NCI-H187 (cell line): ENCODE results near the gene SLC13A4.

Source experiments
- DNase-seq, 2 experiments: peaks; one replicate each; lab custom pipeline; 2025; lab: John Stamatoyannopoulos, UW

The SLC13A4 gene

DNA sequence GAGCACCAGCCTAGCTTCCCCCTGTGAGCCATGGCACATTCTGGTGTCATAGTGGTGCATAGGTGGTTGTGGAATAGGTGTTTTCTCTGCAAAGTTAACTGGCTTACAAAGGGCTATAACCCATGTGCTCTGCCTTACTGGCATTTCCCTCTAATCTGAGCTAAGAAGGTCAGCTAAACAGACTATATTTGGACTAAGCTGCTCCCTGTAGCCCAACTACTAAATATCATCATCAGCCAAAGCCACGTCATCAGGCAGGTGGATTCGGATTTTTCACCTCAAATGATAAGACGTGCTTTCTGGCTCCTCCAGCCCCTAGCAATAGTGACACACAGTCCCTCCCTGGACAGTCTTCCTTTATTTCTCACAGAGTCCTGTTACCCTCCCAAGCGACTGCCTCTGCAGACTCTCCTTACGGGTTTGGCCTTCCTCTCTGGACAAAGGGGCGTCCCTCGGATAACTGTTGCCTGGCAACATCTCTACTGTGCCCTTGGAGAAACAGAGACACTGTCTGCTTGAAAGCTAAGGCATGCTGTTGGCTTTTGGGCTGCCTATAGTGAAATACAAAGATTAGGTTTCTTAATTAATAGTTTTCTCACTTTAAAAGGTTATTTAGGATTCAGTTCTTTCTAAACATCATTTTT, 9.1 kb downstream of the SLC13A4 start:
- no peak for DNase-seq

DNA sequence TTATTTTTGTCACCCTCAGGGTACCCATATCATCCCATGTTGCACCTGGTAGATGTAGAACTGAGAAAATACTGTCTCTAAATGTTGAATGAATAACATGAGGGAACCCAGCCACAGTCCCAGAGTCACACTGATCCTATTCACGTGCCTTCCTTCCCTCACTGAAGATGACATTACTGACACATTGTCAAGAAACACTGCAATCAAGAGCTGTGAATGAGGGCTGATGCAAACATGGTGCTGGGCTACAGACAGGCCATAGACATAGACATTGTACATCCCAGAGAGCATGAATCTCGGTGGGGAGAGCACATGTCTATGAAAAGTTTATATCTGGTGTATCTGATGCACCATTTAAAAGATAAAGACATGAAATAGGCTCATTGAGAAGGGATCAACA, 9.8 kb downstream of the SLC13A4 start:
- no peak for DNase-seq

DNA sequence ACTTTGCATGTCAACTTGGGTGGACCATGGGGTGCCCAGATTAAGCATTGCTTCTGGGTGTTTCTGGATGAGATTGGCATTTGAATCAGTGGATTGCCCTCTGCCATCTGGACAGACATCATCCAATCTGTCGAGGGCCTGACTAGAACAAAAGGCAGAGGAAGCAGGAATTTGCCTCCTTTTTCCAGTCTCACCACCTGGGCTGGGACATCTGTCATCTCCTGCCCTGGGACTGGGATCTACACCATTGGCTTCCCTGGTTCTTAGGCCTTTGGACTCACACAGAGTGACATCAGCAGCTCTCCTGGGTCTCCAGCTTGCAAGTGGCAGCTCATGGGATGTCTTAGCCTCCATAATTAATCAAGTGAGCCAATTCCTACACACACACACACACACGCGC, 10.3 kb downstream of the SLC13A4 start:
- no peak for DNase-seq

DNA sequence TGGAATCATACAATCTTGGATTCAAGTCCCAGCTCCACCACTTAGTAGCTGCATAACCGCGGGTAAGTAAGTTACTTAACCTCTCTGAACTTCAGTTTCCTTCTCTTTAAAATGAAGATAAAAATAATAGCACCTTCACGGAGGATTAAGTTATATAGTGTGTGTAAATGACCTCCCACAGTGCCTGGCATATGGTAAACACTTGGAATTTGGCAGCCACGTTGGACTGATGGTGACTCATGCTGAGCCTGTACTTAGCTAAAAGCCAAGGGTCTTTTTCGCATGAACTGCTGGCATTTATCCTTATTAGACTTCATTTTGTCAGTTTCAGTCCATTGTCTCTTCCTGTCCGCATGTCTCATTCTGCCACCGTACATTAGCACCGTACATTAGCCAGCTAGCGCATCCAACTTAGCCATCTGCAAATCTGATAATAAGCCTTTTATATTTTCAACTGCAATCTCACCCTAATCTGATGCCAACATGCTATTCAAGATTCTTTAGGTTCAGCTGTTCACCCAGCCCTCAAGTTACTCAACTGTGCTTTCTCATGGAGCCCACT, 11.2 kb downstream of the SLC13A4 start:
- DNase-seq: no peak

DNA sequence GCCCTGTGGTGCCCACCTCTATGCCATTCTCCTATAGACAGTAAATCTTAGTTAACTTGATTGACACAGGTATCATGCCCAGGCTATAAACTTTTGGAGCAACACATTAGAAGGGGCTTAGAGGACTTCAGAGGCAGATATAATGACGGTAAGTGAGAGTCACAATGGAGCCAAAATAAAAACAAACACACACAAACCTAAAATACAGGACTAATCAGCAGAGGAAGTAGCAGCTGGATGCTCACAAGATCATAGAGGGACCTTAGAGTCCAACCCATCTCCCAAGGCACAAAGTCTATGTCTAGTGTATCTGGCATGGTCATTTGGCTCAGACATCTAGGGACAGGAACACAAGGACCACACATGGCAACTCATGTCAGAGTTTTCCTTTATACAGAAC, 12.3 kb downstream of the SLC13A4 start:
- no peak for DNase-seq

DNA sequence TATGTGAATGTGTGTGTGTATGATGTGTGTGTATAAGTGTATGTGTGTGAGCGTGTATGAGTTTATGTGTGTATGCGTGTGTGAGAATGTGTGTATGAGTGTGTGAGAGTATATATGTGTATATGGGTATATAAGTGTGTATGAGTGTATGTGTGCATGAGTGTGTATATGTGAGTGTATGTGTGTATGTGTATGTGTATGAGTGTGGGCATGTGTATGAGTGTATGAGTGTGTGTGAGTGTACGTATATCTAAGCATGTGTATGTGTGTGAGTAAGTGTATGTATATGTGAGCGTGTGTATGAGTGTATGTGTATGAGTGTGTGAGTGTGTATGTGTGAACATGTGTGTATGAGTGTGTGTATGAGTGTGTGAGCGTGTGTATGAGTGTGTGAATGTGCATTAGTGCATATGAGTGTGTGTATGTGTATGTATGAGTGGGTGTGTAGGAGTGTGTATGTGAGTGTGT, 12.9 kb downstream of the SLC13A4 start:
- DNase-seq: no peak

DNA sequence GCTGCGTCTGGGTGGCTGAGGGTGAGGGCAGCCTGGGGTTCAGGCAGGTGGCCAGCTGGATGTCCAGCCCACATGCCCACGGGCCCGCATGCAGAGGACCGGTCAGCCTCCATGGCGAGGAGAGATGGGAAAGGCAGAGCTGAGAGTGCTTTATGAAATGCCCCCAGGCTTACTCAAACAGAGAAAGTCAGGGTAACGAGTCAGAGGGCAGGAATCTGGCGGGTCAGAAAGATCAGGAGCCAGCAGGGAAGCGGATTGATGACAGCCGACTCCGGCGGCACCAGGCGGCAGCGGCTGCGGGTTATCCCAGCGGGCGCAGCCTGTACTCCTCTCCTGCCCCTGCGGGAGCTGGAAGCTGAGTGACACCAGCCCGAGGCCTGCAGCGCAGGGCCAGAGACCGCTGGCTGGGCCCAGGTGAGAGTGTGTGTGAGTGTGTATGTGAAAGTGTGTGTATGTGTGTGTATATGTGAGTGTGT, 13.4 kb downstream of the SLC13A4 start:
- DNase-seq: no peak

DNA sequence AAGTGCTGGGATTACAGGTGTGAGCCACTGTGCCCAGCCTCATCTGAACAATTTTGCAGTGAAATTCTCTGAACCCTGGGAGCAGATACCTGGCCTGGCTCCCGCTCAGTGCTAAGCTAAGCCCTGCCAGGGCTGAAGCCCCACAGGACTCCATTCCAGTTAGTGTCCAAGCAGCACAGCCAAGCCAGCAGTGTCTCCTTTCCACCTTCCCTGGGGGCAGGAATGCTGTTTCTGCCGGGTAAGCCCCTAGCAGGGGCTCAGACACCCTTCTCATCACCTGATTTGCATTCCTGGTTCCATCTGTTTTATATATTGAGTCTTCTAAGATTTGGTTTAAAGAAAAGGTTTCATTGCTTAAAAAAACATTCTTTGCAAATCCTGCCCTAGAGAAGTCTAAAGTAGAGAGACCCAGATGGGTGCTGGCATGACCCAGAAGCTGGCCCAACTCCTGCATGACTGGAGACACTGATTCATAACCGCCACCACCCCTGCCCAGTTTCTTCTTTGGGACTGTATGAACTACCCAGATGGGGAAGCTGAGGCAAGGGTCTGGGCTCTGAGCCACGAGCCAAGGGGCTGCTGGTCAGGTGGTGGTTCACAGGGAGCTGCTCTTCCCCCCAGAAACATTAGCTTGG, 14.0 kb downstream of the SLC13A4 start:
- DNase-seq: no peak

DNA sequence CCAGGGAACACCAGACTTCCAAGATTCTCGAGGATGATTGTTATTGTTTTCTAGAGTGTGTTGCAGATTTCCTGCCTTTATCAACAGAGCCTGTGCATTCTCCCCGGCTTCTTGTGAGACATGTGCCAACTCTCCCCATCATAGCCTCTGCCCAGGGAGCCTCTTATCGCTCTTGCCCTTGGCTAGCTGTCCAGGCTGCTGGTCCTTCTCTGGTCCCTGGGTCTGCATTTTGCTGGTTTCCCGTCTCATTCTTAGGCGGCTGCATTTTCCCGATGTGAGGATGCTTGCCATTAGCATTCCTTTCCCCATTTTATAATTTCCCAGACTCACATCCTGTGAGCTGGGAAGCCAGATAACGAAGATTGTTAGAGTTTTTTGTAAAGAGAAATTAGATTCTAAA, 15.2 kb downstream of the SLC13A4 start:
- DNase-seq: no peak

DNA sequence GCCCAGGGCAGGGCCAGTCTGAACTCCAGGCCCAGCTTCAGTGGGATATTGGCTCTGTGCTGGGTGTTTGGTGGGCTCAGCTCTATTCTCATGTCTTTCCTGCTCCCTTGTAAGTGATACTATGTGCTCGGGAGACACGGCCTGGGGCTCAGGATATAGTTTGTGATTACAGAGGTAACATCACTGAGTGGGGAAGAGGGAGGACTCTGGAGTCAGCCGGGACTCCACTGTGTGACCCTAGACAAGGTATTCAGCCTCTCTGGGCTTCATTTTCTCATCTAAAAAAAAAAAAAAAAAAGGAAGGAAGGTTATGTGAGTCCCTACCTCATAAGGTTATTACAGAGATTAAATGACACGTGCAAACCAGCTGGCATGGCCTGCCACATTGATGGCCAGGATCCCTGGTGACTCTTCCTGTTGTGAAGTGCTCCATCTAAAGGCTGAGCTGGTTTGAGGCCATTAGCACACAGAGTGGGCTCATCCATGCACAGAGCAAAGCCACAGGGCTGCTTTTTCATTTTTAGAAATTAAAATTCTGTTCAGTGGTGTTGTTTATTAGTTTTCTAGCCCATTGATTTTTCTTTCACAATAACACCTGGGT, 15.7 kb downstream of the SLC13A4 start:
- DNase-seq: peak in 1 of 2 experiments; percentile 23

DNA sequence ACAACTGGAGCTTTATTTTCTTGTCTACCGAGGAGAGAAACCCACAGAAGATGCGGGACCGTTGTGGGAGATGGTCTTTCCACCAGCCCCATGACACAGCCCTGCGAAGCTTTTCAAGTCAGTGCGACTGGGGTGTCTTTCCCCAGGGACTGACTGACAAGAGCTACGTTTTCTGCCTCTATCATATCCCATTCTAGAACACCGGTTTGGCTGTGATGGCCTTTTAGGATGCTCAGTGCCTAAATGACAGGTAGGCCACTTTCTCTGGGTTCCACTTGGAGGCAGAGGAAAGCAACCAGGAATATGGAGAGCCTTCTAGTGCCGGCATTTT, 16.9 kb downstream of the SLC13A4 start:
- DNase-seq: no peak

DNA sequence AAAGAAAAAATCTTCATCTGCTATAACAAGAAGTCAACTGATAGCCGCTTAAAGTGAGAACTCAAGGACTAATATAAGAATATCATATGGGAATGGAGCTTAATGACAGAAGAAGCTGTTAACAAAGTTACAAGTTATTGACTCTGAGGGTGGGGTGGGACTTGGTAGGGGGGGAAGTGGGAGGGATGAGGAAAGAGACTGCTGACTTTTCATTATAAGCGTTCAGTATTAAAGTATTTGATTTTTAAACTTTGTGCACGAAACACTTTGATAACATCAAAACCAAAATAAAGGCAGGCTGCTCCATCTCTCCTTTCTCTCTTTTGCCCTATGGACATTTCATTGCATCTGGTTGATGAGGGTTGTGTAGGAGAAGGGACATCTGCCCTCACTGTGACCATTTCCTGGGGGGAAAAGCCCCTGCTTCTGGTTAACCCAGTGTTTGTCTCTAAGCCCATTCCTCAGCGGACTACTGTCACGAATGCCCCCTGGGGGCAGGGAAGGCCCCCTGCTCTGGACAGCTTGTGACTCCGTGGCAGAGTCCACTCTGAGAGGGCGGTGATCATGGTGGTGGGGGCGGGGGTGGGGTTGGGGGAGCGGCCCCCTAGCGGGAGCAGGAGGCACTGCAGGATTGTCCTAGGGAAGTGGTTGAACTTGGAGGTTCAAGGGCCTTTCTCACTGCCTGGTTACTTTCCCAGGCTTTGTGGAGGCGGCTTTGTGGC, 17.4 kb downstream of the SLC13A4 start:
- DNase-seq: no peak

DNA sequence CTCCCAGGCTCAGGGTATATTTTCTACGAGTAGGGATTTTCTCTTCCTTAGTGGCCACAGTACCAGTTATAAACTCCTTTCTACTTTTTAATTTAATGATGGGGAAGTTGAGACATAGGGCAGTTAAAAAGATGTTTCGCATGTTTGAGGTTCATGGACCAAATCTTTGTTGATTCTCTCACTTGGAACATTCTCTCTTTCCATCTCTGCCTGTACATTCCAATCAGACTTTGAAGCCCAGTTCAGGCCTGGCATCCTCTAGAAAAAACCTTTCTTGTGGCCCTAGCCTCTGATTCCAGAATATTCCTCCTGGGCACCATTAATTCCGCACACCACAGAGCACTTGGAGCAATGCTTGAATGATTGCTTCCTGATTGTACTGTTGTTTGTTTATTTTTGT, 18.5 kb downstream of the SLC13A4 start:
- no peak for DNase-seq

DNA sequence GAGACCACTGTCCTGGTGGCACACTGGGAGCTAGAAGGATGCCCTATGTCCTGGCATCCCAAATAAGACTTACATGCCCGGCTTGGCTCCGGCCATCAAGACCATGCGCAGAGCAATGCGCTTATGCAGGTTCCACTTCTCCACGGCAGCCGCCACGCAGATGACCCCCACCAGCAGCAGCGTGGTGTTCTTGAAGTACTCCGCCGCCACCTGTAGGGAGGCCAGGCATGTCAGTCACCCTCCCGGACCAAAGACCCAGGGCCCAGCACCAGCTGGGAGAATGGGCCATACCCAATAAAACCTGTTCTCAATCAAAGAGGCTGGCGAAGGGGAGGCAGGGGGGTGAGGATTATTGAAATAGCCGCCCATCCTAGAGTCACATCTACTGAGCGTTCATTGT, 19.9 kb downstream of the SLC13A4 start:
- no peak for DNase-seq

DNA sequence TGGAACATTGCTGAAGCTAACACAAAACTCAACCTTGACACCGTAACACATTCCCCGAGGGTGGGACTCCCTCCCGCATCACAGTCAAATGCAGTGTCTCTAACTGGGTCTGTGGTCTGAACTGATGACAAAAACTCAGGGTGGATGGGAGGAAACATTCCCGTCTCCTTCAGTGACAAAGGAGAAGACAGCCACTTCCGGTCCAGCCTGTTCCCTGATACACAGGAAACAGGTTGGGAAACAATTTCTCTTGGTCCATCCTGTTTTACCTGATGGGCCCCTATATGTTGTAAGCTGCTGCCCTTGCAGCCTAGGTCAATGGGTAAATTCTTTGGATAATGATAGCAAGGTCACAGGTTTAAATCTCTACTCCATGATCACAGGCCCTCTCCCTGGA, 20.4 kb downstream of the SLC13A4 start:
- DNase-seq: no peak

DNA sequence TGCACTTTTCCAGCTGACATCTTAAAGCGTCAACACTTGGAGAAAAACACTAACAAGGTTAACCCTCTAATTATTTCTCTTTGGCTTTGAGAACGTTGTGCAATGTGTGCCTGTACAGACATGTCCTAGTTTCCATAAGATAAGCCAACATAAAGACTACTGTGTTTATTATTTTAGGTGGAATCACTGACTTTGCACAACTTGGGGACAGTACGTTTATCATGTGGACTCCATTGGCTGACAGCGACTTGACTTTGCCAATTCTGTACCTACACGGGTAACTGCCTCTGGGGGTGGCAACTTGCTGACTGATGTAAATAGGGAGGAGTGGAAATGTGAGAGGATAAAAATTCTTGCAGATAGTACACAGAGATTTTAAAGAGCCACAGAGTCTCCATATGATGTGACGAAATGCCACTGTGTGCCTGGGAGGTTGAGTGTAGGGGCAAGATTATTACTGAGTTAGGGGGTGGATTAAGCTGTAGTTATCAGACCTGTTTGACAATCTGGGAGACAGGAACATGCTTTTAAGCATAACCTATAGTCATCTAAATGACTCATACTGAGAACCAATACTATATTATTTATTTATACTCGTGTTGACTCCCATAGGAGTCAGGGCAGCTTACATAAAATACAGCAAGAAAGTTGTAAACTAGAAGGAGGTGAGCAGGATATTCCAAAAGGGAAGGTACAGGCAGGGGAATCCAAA, 21.0 kb downstream of the SLC13A4 start:
- no peak for DNase-seq

DNA sequence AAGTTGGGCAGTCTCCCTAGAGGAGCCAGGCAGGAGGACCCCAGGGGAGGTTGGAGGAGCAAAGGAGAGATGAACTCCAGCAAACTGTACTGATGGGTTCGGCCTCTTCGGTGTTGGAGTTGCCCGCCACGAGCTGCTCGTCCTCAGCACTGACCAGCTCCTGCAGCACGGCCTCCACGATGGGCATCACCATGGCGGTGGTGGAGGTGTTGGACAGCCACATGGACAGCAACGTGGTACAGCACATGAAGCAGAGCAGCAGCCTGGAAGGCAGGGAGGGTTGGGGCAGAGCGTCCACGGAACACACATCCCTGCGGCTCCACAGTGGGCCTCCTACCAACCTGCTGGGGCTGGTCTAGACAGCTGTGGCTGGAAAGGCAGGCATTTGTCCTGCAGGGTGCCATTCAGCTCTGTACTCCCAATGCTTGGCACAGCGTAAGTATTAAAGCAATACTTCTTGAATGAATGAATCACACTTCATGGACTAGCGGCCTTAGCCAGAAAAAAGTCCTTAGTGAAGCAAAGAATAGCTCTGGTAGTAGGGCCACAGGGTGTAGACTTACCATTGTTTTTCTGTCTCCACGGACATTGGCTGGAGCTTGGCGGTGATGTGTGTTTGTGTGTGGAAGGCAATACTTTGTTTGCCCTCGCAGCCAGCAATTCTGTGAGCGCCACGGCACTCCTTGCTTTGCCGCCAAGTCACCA, 21.8 kb downstream of the SLC13A4 start:
- DNase-seq: no peak

DNA sequence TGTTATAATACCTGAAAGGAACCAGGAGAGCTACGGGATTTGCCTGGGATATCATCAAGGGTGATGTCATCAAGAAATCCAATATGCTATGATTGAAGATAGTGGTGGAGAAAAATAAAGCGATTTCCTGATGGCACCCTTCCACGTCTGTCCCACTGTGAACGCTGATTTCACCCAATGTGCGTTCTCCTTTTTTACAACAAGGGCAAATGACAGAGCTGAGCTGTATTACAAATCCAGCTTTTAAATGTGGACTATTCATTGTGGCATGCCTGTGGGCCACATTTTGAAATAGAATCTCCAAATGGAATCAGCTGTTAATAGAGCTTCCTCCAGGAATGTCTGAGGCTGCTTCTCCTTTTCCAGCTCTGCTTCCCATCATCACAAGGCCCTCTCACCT, 23.3 kb downstream of the SLC13A4 start:
- no peak for DNase-seq

DNA sequence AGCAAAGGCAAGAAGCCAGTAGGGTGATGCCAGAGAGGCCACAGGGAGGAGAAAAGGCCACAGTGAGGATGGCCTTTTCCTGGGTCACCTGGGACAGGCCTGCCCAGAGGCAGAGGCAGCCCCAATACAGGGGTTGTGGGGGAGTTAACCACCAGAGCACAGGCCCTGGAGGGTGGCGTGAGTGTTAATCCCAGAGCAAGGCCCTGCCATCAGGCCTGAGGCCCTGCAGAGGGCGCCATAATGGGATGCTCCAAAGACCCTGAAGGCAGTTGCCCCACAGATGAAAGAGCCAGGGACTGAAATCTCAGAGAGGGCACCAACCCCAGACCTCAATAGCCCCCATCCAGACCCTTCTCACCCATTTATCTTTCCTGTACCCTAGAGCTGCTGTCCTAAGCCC, 23.9 kb downstream of the SLC13A4 start:
- DNase-seq: no peak

DNA sequence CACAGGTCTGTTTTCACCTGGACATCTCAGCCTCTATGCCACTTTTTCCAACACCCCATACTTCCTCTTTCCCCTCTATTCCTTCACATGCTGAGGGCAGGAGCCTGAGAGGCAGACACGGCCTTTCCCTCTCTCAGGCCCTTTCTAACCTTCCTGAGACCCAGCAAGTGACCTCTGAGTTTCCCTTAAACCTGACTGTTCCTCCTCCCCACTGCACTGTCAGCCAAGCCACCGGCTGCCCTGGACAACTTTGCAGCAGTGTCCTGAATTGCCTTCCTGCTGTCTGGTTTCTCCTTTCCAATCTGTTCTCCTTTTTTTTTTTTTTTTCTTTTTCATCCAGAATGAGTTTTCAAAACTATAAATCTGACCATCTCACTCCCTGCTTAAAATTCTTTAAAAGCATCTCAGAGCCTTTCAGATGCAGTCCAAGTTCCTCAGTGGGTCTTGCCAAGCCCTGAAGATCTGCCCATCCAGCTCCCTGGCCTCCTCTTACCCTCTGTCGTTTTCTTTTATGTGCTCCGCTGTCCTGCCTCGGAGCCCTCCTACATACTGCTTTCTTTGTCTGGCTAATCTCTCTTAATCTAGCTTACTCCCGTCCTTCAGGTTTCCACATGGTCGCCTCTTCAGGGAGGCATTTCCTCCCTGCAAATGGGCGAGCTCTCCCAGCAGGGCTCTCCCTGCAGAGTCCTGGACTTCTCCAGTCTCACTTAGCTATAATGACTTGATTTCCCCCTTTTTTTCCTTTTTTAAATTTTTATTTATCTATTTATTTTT, 30.5 kb downstream of the SLC13A4 start:
- no peak for DNase-seq

DNA sequence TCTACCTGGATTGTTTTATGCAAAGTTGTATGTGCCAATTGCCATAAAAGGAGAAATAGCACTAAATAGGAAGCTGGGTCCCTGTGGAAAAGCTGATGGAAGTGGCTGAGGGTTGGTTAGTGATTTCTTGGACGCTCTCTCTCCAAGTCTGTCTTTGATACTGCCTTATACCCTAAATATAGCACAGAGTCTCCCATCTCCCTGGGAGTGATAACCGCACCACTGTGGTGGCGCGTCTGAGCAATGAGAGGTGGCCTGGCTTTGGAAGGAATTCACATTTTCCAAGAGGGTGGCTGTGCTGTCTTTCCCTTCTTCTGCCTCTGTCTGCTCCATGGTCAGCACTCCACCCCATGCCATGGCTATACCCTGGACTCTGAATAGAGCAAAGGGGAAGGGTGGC, 34.4 kb downstream of the SLC13A4 start:
- no peak for DNase-seq
